Measurements from ENCODE around the gene MCF2L2. TPM values are rescaled to one million over a fixed set of nuclear protein-coding genes. Genes with fewer than 3 reads are reported as not detected.

Gene MCF2L2
- total and polyA plus RNA-seq, 2 donors (not counting 3 experiments of a cell fraction or from before 2014, with no cell fraction given): 0.15 to 1.1 TPM

DNA sequence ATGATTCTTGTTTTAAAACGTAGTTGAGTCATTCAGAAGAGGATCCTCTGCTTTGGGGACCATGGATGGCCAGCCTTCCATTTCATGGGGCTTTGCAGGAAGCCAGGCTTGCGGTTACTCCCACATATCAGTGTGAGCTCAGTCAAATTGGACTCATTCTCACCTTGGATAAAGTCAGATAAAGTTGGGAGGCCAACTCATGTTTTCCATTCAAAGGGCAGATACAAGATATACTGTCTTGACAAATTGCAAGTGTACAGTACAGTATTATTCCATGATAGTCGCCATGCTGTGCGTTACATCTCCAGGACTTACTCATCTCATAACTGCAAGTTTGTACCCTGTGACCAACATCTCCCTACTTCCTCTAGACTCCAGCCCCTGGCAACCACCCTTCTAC lies 200.8 kb downstream of the MCF2L2 start:
- Histone ChIP-seq H3K4me2 (ENCODE audit: insufficient read depth, low read length) (no peak overlapping the region), H4K20me1 (replicated peaks; ENCODE audit: control insufficient read depth, extremely low read depth, insufficient read depth, low read length) (no peaks in the 10 kb centered on the region), H3K4me1 (ENCODE audit: control insufficient read depth, extremely low read depth, insufficient read depth, low read length) (no peaks in the 10 kb centered on the region), H3K4me3 (replicated peaks in 1 of 3; ENCODE audit: insufficient read depth in 1 of 3, low read depth in 1 of 3, low read length in 3 of 3) (no peak overlapping the region), H3K79me2 (ENCODE audit: control insufficient read depth, insufficient read depth, low read length) (no peaks in the 10 kb centered on the region), H3K9ac (replicated peaks; ENCODE audit: extremely low read depth, insufficient read depth, low read length) (no peak overlapping the region), H3K36me3 (ENCODE audit: control insufficient read depth in 2 of 2, extremely low read depth in 1 of 2, insufficient read depth in 2 of 2, low read length in 2 of 2) (no peaks in the 10 kb centered on the region), H3K27ac (ENCODE audit: insufficient read depth, low read depth, low read length) (no peak overlapping the region), H3K9me3 (replicated peaks; ENCODE audit: control insufficient read depth, insufficient read depth, low read length) (no peaks in the 10 kb centered on the region), H3K9me1 (replicated peaks; ENCODE audit: control insufficient read depth, extremely low read depth, insufficient read depth, low read length) (no peaks in the 10 kb centered on the region), H3K27me3 (ENCODE audit: control insufficient read depth in 2 of 2, insufficient read depth in 2 of 2, low read length in 2 of 2) (peaks cover 0 to 8% of the 10 kb centered on the region in 2 experiments), H2AFZ (ENCODE audit: low read depth, low read length) (no peak overlapping the region)
- dilution Hi-C loops (cut with MboI; ENCODE audit: extremely low pct_ligation_motif_present, low sequenced_read_pairs) (no loop called here), intact Hi-C loops (cut with micrococcal nuclease) (no loop called here)
- TF ChIP-seq, protein P1, sequence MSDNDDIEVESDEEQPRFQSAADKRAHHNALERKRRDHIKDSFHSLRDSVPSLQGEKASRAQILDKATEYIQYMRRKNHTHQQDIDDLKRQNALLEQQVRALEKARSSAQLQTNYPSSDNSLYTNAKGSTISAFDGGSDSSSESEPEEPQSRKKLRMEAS (IDR thresholded peaks at IDR 0.05; ENCODE audit: insufficient read depth, insufficient read length): no peak
- TF ChIP-seq MYC (IDR thresholded peaks at IDR 0.05; ENCODE audit: low read depth, low read length) (no peak), GATA2 (IDR thresholded peaks at IDR 0.05; ENCODE audit: insufficient read depth, insufficient read length, low read depth, low read length) (no peak)
- TF ChIP-seq, protein P2, sequence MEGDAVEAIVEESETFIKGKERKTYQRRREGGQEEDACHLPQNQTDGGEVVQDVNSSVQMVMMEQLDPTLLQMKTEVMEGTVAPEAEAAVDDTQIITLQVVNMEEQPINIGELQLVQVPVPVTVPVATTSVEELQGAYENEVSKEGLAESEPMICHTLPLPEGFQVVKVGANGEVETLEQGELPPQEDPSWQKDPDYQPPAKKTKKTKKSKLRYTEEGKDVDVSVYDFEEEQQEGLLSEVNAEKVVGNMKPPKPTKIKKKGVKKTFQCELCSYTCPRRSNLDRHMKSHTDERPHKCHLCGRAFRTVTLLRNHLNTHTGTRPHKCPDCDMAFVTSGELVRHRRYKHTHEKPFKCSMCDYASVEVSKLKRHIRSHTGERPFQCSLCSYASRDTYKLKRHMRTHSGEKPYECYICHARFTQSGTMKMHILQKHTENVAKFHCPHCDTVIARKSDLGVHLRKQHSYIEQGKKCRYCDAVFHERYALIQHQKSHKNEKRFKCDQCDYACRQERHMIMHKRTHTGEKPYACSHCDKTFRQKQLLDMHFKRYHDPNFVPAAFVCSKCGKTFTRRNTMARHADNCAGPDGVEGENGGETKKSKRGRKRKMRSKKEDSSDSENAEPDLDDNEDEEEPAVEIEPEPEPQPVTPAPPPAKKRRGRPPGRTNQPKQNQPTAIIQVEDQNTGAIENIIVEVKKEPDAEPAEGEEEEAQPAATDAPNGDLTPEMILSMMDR (IDR thresholded peaks at IDR 0.05; ENCODE audit: extremely low read depth in 1 of 2, insufficient read depth in 1 of 2, low read depth in 1 of 2, low read length in 2 of 2): no peak
- POLR2A ChIA-PET: no interaction called here
- DNase-seq (ENCODE audit: low read depth, low spot score) (no peak), FAIRE-seq (no peak)
- no TSS peak for BruUV-seq (replicated peaks)
- CTCF ChIA-PET: no interaction called here

DNA sequence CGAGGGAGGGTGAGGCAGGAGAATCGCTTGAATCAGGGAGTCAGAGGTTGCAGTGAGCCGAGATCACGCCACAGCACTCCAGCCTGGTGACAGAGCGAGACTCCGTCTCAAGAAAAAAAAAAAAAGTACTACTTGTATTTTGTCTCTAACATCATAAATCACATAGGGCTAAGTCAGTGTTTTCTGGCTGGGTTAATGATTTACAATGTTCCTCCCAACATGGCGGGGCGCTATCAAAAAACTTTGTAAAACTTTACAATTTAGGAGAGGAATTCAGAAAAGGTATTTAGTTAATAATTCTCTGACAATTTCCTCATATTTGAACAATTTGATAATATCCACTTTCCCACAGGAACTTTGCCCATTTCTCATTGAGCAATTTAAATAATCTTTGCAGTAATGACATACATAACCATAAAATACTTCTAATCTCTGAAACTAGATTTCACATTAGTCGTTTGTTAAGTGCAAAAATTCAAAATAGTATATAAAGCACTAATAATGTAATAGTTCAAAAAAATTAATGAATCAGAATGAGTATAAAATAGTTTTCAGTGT lies 202.0 kb downstream of the MCF2L2 start:
- no peaks in the 10 kb centered on the region for H3K9me1 ChIP-seq (replicated peaks; ENCODE audit: control insufficient read depth, extremely low read depth, insufficient read depth, low read length)
- FAIRE-seq (no peak), DNase-seq (ENCODE audit: low read depth, low spot score) (no peak)
- H3K9me3 ChIP-seq (replicated peaks; ENCODE audit: control insufficient read depth, insufficient read depth, low read length): no peaks in the 10 kb centered on the region
- H3K27me3 ChIP-seq (ENCODE audit: control insufficient read depth in 2 of 2, insufficient read depth in 2 of 2, low read length in 2 of 2): peaks cover 0 to 8% of the 10 kb centered on the region in 2 experiments
- H3K4me3 ChIP-seq (replicated peaks in 1 of 3; ENCODE audit: insufficient read depth in 1 of 3, low read depth in 1 of 3, low read length in 3 of 3): no peak overlapping the region
- intact Hi-C loops (cut with micrococcal nuclease) (no loop called here), dilution Hi-C loops (cut with MboI; ENCODE audit: extremely low pct_ligation_motif_present, low sequenced_read_pairs) (no loop called here)
- H3K4me2 ChIP-seq (ENCODE audit: insufficient read depth, low read length): no peak overlapping the region
- no peaks in the 10 kb centered on the region for H3K79me2 ChIP-seq (ENCODE audit: control insufficient read depth, insufficient read depth, low read length)
- POLR2A ChIA-PET: no interaction called here
- TF ChIP-seq FOS (IDR thresholded peaks at IDR 0.05; ENCODE audit: borderline replicate concordance, insufficient read depth, low read length): no peak
- no peaks in the 10 kb centered on the region for H4K20me1 ChIP-seq (replicated peaks; ENCODE audit: control insufficient read depth, extremely low read depth, insufficient read depth, low read length)
- H3K36me3 ChIP-seq (ENCODE audit: control insufficient read depth in 2 of 2, extremely low read depth in 1 of 2, insufficient read depth in 2 of 2, low read length in 2 of 2): no peaks in the 10 kb centered on the region
- H3K27ac ChIP-seq (ENCODE audit: insufficient read depth, low read depth, low read length): no peak overlapping the region
- CTCF ChIA-PET: no interaction called here
- no peak overlapping the region for H3K9ac ChIP-seq (replicated peaks; ENCODE audit: extremely low read depth, insufficient read depth, low read length)
- H2AFZ ChIP-seq (ENCODE audit: low read depth, low read length): no peak overlapping the region
- no TSS peak for BruUV-seq (replicated peaks)
- H3K4me1 ChIP-seq (ENCODE audit: control insufficient read depth, extremely low read depth, insufficient read depth, low read length): no peaks in the 10 kb centered on the region
